Left ventricle myocardium inferior (tissue), 1 donor: ENCODE measurements around the gene MTMR3. TPM values are rescaled to one million over a fixed set of nuclear protein-coding genes. Genes with fewer than 3 reads are reported as not detected.

ENCODE experiments used
- DNase-seq: peaks from one replicate; pipeline ENCODE4 v3.0.0-alpha.2; 2020
- H3K27ac ChIP-seq: fragments of 200-600 bp; replicated peaks from 2 replicates; pipeline ENCODE4 v1.8.0; 2021
- H3K27me3 ChIP-seq: fragments of 200-600 bp; 2 replicates; pipeline ENCODE4 v1.8.0; 2021; ENCODE audit warnings: low read depth
- H3K36me3 ChIP-seq: fragments of 200-600 bp; 2 replicates; pipeline ENCODE4 v1.8.0; 2021
- H3K4me1 ChIP-seq: fragments of 200-600 bp; 2 replicates; pipeline ENCODE4 v1.8.0; 2021
- H3K4me3 ChIP-seq: fragments of 200-600 bp; 2 replicates; pipeline ENCODE4 v1.8.0; 2021; ENCODE audit warnings: mild to moderate bottlenecking, moderate library complexity
- H3K9me3 ChIP-seq: fragments of 200-600 bp; replicated peaks from 2 replicates; pipeline ENCODE4 v1.8.0; 2021
- CTCF ChIP-seq: fragments of 200-600 bp; IDR thresholded peaks from 2 replicates; pipeline ENCODE4 v1.8.0; 2021; ENCODE audit warnings: antibody characterized with exemption, mild to moderate bottlenecking, borderline replicate concordance
- intact Hi-C: fragments of 100-400 bp; cut with micrococcal nuclease; formaldehyde crosslinking; loops from one replicate; pipeline ENCODE4 v1.11.0; 2022
- microRNA-seq: library from miRNA; unstranded; fragments of <30 nt; microRNA quantifications from one replicate; pipeline ENCODE4 v1.2.0, GENCODE V29; 2020
- total RNA-seq: library from RNA; stranded (reverse); fragmentation: NEBNext Ultra II Directional; extraction: Animal tissue kit (Norgen Biotek cat#: 25700); gene quantifications from one replicate; pipeline ENCODE4 v1.2.1, GENCODE V29; 2021
- donor health status: DM: no; HTN: yes; CAD: no; lungs with severe emphysema.

Gene MTMR3
- total RNA-seq, 1 donor from 2014 or later = 31.3 TPM

GRCh38 chr22:30077279-30077880, 194.4 kb downstream of the MTMR3 start:
- Histone ChIP-seq H3K36me3 (no peaks in the 10 kb centered on the region), H3K4me3 (no peak overlapping the region), H3K4me1 (peaks cover 6% of the 10 kb centered on the region), H3K27me3 (peaks cover 68% of the 10 kb centered on the region), H3K9me3 (no peaks in the 10 kb centered on the region), H3K27ac (no peak overlapping the region)
- TF ChIP-seq CTCF = no peak
- DNase-seq = no peak
- intact Hi-C loops = no loop called here

GRCh38 chr22:30078320-30079311, 195.6 kb downstream of the MTMR3 start:
- intact Hi-C loops = no loop called here
- Histone ChIP-seq H3K9me3 (no peaks in the 10 kb centered on the region), H3K27ac (no peak overlapping the region), H3K4me3 (no peak overlapping the region), H3K27me3 (peaks cover 60% of the 10 kb centered on the region), H3K36me3 (no peaks in the 10 kb centered on the region), H3K4me1 (peaks cover 6% of the 10 kb centered on the region)
- TF ChIP-seq CTCF = no peak
- no peak for DNase-seq

GRCh38 chr22:30079952-30080533, 197.1 kb downstream of the MTMR3 start, which contains the start of gene HORMAD2:
Gene HORMAD2 (plus strand): TSS chr22:30080464. CDS start chr22:30093953, 13,489 bp downstream.
- Histone ChIP-seq H3K27me3 (peaks cover 56% of the 10 kb centered on the region), H3K4me3 (peak within 1 kb of the TSS; percentile 54), H3K9me3 (peaks cover 4% of the 10 kb centered on the region), H3K36me3 (no peaks in the 10 kb centered on the region), H3K4me1 (peaks cover 6% of the 10 kb centered on the region), H3K27ac (no peak within 1 kb of the TSS)
- intact Hi-C loops = no loop called here
- DNase-seq = no peak
- no peak for TF ChIP-seq CTCF

Small RNAs within 50 kb of the gene (microRNA-seq; reads per million reads assigned to microRNA genes)
- 0.94 reads per million for gene MIR6818

Other genes with a start within 250 kb of the MTMR3 start
- gene CABP7, start 163.2 kb upstream of the MTMR3 start, total RNA-seq = not detected
- gene ZMAT5, start 116.2 kb upstream of the MTMR3 start, total RNA-seq = 20.6 TPM
- gene UQCR10, start 115.8 kb upstream of the MTMR3 start, total RNA-seq = 403 TPM
- gene ASCC2, start 44.9 kb upstream of the MTMR3 start, total RNA-seq = 34.7 TPM
- gene HORMAD2, start 197.3 kb downstream of the MTMR3 start, total RNA-seq = not detected